Fibroblast of pulmonary artery (primary cell): ENCODE results near the gene MAB21L4.

ENCODE experiments used
- DNase-seq: peaks from one replicate; pipeline ENCODE4 v3.0.0-alpha.2; 2010; ENCODE audit warnings: low read depth
- H3K4me3 ChIP-seq: replicated peaks from 2 replicates; pipeline ENCODE4 v1.5.1; 2011; ENCODE audit warnings: low read depth, mild to moderate bottlenecking, control low read depth, low read length, moderate library complexity
- TF ChIP-seq, protein P1 (sequence below): IDR thresholded peaks from 2 replicates; pipeline ENCODE4 v1.5.1; 2011; ENCODE audit warnings: mild to moderate bottlenecking, control low read depth, low read length, inconsistent platforms; ENCODE audit errors: missing control alignments

MAB21L4 gene

DNA sequence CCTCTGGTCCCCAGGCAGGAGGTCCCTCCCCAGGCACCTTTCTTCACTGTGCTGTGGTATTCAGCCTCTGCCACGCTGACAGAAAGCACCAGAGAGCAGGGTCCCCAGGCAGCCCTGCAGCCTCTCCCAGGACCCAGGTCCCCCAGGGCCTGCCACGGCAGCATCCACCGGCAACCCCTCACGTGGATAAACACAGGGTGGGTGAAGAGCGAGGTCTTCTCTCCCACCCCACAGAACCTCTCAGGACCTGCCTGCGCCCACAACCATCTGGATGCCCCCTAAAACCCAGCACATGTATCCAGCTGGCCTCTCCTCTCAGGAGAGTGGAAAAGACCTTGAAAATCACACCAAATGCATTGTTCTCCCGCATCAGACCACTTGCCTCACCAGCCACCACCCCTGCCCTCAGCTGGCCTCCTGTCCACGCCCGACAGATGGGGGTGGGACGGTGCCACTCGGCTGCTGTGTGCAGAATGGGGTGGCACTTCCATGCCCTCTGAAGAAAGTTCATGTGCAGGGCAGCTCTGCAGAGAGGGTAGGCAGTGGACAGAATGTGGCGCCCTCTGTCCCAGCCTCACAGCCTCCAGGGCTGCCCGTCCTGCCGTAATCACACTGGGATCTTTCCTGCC, 6.1 kb upstream of the MAB21L4 start:
- DNase-seq: no peak
- TF ChIP-seq, protein P1, sequence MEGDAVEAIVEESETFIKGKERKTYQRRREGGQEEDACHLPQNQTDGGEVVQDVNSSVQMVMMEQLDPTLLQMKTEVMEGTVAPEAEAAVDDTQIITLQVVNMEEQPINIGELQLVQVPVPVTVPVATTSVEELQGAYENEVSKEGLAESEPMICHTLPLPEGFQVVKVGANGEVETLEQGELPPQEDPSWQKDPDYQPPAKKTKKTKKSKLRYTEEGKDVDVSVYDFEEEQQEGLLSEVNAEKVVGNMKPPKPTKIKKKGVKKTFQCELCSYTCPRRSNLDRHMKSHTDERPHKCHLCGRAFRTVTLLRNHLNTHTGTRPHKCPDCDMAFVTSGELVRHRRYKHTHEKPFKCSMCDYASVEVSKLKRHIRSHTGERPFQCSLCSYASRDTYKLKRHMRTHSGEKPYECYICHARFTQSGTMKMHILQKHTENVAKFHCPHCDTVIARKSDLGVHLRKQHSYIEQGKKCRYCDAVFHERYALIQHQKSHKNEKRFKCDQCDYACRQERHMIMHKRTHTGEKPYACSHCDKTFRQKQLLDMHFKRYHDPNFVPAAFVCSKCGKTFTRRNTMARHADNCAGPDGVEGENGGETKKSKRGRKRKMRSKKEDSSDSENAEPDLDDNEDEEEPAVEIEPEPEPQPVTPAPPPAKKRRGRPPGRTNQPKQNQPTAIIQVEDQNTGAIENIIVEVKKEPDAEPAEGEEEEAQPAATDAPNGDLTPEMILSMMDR: no peak

DNA sequence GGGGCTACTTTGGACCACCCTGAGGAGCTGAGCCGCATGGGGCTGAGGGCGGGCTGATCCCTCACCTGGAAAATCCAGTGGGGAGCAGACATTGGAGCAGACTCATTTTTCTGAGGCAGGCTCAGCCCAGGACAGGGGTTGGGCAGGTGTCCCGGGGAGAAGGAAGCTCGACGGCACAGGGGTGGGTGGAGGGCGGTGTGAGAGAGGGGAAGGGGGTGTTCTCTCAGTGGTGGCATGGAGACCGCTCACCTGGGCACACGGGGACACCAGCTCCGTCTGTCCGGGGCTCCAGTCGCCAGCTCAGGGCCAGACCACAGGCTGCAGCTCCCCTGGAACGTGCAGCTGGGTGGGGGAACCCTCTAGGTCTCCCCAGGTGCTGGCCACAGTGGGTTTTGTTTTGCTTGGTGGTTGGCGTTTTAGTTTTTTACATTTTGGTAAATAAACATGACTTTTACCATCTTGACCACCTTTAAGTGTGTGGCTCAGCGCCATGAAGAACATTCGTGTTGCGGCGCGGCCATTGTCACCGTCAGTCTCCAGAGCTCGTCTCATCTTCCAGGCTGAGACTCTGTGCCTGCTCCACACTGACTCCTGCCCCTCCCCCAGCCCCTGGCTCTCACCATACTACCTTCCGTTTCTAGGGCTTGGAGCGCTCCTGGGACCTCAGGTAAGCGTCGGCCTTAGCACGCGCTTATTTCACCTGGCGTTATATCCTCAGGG, 4.3 kb upstream of the MAB21L4 start:
- no peak for DNase-seq
- TF ChIP-seq, protein P1: no peak
- H3K4me3 ChIP-seq: no peak overlapping the region

More for the DNA sequence above, 6.1 kb upstream of the MAB21L4 start:
- H3K4me3 ChIP-seq: no peak overlapping the region

DNA sequence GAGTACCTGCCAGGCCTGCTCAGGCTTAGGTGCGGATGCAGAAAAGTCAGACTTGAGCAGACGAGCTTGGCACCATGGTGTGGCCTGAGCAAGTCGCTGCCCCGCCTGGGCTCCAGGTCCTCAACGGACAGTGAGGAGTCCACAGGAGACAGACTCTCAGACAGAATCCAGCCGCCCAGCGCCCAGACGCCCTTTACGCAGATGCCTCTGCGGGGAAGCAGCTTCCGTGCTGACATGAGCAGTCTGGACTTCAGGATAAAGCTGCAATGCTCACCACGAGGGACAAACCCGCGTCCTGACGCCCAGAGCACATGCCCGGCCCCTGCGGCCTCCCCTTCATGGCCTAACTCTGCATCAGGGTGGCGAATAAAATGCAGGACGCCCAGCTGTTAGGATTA, 3.5 kb upstream of the MAB21L4 start:
- TF ChIP-seq, protein P1: no peak
- H3K4me3 ChIP-seq: no peak overlapping the region

DNA sequence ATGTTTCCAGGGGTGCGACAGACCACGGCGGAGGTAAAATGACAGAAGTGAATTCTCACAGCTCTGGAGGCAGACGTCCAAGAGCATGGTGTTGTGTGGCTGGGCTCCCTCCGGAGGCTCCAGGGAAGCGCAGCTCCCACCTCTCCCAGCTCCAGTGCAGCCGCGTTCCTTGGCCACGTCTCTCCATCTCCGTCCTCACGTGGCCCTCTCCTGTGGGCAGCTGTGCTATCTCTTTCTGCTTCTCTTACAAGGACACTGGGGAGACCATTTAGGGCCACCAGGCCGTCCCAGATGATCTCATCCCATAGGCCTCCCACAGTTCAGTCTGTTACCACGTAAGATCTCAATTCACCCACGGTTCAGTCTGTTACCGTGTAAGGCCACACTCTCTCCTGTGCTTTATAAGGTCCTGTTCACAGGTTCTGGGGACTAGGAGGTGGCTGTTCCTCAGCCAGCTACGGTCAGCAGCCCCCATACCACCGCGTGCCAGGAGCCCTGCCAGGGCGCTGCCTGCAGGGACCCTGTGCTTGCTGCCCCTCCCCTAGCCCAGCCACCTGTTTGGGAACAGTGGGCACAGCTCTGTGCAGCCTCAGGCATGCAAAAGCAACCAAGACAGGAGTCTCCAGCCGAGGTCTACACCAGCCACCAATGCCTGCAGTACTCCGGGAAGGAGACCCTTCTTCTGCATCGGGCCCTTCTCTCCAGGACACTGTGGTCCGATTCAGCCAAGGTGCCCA, 2.9 kb upstream of the MAB21L4 start:
- DNase-seq: no peak
- TF ChIP-seq, protein P1: no peak
- no peak overlapping the region for H3K4me3 ChIP-seq

More for the DNA sequence above, 3.5 kb upstream of the MAB21L4 start:
- no peak for DNase-seq

DNA sequence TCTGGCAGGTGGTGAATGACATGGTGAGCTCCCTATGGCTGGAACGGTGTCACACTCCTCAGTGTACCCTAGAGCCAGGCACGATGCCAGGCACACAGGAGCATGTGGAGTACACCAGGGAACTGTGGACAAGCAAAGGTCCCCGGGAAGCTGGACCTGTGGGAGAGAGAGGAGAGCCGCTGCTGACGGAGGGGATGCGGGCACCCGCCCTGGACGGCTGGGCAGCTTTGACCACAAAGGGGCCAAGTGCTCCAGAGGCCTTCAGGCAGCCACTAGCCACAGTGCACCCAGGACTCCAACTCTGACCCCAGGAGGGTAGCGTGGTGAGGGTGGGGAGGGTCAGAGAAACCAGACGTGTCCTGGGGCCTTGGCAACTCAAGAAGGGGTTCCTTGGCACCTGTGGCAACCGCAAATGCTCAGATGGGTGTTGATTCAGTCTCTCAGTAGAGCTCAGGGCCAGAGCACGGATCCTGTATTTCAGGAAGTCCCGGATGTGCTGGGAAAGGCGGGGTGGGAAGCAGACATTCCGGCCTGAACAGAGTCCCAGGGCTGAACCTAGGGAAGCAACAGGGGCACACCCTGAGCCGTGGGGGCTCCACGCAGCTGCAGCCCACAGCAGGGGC, 2.3 kb upstream of the MAB21L4 start:
- DNase-seq: no peak
- TF ChIP-seq, protein P1: no peak

DNA sequence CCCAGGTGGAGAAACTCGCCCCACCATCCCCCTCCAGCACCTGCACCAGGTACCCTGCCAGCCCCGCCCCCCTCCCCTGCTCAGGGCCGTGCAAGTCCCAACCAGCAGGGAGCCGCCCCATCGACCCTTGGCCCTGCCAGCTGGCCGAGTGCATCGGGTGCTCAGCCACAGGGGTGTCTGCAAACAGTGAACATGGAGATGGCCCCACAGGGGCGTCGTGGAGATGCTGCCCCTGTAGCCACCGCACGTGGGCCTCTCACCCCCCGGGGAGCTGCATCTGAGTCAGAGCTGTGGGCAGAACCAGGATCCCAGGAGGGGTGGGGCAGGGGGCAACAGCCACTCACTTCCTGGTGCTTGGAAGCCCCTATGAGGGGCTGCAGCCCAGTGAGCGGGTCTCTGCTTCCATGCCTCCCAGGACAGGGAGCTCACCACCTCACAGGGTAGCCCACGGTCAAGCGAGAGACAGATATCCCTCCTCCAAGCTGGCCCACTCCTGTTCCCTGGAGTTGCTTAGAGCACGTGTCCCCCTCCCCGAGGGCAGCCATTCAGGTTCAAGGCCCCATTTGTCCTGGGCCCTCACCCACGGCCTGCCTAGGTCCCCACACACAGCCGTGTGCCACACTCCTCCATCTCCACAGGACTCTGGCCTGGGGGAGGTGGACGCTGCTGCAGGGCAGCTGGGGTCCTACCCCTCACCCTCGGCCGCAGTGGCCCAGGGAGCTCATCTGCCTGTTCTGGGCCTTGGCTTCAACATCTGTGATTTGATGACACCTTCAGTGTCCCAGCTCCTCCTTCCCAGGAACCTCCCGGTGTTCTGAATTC, 1.1 kb upstream of the MAB21L4 start:
- DNase-seq: no peak
- TF ChIP-seq, protein P1: no peak
- H3K4me3 ChIP-seq: no peak overlapping the region

More for the DNA sequence above, 2.3 kb upstream of the MAB21L4 start:
- H3K4me3 ChIP-seq: no peak overlapping the region
